ENCODE measurements around the gene HAUS7. TPM values are rescaled to one million over a fixed set of nuclear protein-coding genes. Genes with fewer than 3 reads are reported as not detected.

Gene HAUS7
- total RNA-seq, 1 donor from 2014 or later = 31.3 TPM

DNA sequence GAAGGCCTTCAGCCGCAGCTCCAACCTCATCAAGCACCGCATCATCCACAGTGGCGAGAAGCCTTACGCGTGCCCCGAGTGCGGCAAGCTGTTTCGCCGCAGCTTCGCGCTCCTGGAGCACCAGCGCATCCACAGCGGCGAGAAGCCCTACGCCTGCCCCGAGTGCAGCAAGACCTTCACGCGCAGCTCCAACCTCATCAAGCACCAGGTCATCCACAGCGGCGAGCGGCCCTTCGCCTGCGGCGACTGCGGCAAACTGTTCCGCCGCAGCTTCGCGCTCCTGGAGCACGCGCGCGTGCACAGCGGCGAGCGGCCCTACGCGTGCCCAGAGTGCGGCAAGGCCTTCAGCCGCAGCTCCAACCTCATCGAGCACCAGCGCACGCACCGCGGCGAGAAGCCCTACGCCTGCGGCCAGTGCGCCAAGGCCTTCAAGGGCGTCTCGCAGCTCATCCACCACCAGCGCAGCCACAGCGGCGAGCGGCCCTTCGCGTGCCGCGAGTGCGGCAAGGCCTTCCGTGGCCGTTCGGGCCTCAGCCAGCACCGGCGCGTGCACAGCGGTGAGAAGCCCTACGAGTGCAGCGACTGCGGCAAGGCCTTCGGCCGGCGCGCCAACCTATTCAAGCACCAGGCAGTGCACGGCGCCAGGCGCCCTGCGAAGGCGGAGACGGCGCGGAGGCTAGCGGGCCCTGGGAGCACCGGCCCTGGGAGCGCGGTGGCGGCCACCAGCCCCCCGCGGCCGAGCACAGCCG is 49.4 kb downstream of the HAUS7 start:
- no peaks in the 10 kb centered on the region for H3K4me1 Mint-ChIP-seq (ENCODE audit: low read depth)
- H3K4me3 Mint-ChIP-seq (ENCODE audit: unreplicated experiment) = no peak overlapping the region
- H3K9me3 Mint-ChIP-seq (ENCODE audit: low read depth) = peaks cover 5% of the 10 kb centered on the region
- no peak overlapping the region for H3K27ac Mint-ChIP-seq (ENCODE audit: unreplicated experiment)
- H3K27me3 Mint-ChIP-seq (ENCODE audit: low read depth) = peaks cover 3% of the 10 kb centered on the region
- TF ChIP-seq, protein P1, sequence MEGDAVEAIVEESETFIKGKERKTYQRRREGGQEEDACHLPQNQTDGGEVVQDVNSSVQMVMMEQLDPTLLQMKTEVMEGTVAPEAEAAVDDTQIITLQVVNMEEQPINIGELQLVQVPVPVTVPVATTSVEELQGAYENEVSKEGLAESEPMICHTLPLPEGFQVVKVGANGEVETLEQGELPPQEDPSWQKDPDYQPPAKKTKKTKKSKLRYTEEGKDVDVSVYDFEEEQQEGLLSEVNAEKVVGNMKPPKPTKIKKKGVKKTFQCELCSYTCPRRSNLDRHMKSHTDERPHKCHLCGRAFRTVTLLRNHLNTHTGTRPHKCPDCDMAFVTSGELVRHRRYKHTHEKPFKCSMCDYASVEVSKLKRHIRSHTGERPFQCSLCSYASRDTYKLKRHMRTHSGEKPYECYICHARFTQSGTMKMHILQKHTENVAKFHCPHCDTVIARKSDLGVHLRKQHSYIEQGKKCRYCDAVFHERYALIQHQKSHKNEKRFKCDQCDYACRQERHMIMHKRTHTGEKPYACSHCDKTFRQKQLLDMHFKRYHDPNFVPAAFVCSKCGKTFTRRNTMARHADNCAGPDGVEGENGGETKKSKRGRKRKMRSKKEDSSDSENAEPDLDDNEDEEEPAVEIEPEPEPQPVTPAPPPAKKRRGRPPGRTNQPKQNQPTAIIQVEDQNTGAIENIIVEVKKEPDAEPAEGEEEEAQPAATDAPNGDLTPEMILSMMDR (IDR thresholded peaks at IDR 0.05) = no peak
- H3K36me3 Mint-ChIP-seq (ENCODE audit: low read depth) = peaks cover 3% of the 10 kb centered on the region
- no peak for DNase-seq (ENCODE audit: low spot score)

DNA sequence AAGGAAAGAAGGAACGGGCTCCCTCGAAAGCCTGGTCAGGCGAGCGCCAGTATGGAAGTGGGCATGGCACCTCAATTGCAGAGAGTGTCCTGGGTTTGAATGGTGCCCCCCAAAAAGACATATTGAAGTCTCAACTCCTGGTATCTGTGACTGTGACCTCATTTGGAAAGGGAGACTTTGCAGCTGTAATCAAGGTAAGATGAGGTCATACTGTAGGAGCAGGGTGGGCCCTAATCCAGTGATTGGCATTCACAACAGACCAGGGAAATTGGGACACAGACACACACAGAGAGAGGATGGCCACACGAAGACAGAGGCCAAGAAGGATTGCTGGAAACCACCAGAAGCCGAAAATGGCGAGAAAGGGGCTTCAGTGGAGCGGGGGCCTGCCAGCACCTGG is 52.7 kb downstream of the HAUS7 start:
- TF ChIP-seq, protein P1 (IDR thresholded peaks at IDR 0.05) = no peak
- Mint-ChIP-seq H3K27ac (ENCODE audit: unreplicated experiment) (no peak overlapping the region), H3K36me3 (ENCODE audit: low read depth) (peaks cover 1% of the 10 kb centered on the region), H3K4me3 (ENCODE audit: unreplicated experiment) (no peak overlapping the region), H3K27me3 (ENCODE audit: low read depth) (peaks cover 6% of the 10 kb centered on the region), H3K4me1 (ENCODE audit: low read depth) (no peaks in the 10 kb centered on the region), H3K9me3 (ENCODE audit: low read depth) (peaks cover 11% of the 10 kb centered on the region)
- DNase-seq (ENCODE audit: low spot score) = no peak

DNA sequence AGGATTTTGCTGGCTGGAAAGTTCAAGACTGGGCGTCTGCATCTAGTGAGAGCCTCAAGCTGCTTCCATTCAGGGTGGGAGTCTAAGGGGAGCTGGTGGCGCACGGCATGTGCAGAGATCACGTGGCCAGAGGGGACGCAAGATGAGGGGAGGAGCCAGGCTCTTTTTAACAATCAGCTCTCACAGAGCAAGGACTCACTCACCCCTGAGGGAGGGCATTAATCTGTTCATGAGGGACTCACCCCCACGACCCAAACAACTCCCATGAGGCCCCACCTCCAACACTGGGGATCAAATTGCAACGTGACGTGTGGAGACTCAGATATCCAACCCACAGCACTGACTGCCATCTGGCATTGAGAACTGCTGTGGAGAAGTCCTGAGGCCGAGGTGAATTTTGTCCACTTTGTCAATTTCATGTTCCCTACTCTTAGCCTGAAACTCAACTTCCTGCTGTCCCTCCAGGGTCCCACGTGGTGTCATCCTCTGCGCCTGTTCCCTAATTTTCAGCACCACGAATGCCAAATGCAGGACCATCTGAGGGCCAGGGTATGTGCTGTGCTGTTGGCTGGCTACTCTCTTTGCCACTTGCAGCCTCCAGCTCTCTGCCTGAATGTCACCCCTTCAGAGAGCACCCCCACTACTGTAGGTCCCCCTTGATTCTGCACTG is 53.5 kb downstream of the HAUS7 start:
- H3K27ac Mint-ChIP-seq (ENCODE audit: unreplicated experiment) = no peak overlapping the region

DNA sequence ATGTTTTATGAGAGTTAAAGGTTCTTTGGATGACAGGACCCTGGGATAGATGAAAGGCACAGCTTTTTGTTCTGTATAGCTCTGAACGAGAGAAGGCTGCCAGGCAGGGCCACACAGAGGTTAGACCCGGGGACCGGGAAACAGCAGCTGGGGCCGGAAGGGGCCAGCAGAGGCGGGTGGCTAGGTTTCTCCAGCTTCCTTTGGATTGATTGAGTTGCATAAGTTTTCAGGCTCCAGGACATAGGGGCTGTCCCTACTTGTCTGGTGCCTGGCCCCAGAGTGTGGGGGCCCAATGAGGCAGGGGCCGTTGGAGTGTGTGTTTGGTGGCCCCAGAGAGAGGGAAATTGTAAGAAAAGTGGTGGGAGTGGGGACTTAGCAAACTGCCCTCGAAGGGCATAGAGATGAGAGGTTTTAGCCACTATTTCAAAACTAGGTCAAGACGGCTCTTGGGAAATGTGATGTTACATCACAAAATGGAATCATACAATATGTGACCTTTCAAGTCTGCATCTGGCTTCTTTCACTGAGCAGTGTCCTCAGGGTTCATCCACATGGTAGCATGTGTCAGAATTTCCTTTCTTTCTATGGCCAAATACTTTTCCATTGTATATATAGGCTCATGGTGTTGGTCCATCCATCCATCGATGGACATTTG is 55.4 kb downstream of the HAUS7 start:
- Mint-ChIP-seq H3K9me3 (ENCODE audit: low read depth) (peaks cover 11% of the 10 kb centered on the region), H3K27ac (ENCODE audit: unreplicated experiment) (no peak overlapping the region)
- DNase-seq (ENCODE audit: low spot score) = peak; percentile 53

More for the DNA sequence above, 53.5 kb downstream of the HAUS7 start:
- Mint-ChIP-seq H3K4me3 (ENCODE audit: unreplicated experiment) (no peak overlapping the region), H3K4me1 (ENCODE audit: low read depth) (peaks cover 2% of the 10 kb centered on the region), H3K9me3 (ENCODE audit: low read depth) (peaks cover 11% of the 10 kb centered on the region), H3K36me3 (ENCODE audit: low read depth) (peaks cover 1% of the 10 kb centered on the region), H3K27me3 (ENCODE audit: low read depth) (peaks cover 6% of the 10 kb centered on the region)
- DNase-seq (ENCODE audit: low spot score) = peak; percentile 49
- TF ChIP-seq, protein P1 (IDR thresholded peaks at IDR 0.05) = no peak

DNA sequence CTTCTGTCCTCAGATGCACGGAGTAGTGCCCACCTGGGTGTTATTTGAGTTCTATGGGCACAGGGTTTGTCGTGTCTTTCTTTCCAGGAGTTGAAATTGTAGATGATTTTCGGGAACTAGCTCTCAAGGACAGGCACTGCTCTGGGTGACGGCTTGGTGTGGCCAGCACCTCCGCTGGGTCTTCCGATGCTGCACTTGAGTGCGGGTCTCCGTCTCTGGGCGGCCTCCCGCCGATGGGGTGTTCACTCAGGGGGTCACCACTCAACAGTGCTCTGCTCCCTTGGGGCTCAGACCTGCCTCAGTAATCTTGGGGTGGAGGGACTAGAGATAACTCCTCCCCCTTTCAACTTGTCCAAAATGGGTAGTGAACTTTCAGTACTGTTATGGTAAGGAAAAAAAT is 56.6 kb downstream of the HAUS7 start:
- Mint-ChIP-seq H3K36me3 (ENCODE audit: low read depth) (no peaks in the 10 kb centered on the region), H3K27ac (ENCODE audit: unreplicated experiment) (no peak overlapping the region), H3K27me3 (ENCODE audit: low read depth) (peaks cover 6% of the 10 kb centered on the region), H3K4me3 (ENCODE audit: unreplicated experiment) (no peak overlapping the region), H3K4me1 (ENCODE audit: low read depth) (peaks cover 3% of the 10 kb centered on the region), H3K9me3 (ENCODE audit: low read depth) (peaks cover 11% of the 10 kb centered on the region)
- TF ChIP-seq, protein P1 (IDR thresholded peaks at IDR 0.05) = no peak
- DNase-seq (ENCODE audit: low spot score) = peak; percentile 70

More for the DNA sequence above, 55.4 kb downstream of the HAUS7 start:
- Mint-ChIP-seq H3K36me3 (ENCODE audit: low read depth) (no peaks in the 10 kb centered on the region), H3K4me3 (ENCODE audit: unreplicated experiment) (no peak overlapping the region), H3K4me1 (ENCODE audit: low read depth) (peaks cover 3% of the 10 kb centered on the region), H3K27me3 (ENCODE audit: low read depth) (peaks cover 6% of the 10 kb centered on the region)
- TF ChIP-seq, protein P1 (IDR thresholded peaks at IDR 0.05) = no peak
